Activated CD4-positive, CD25-positive, alpha-beta regulatory T cell (primary cell): ENCODE results near the gene CRBN.
A peak's percentile ranks its signal among the peaks of the same experiment; 100 is the strongest.

Source experiments
- DNase-seq, 4 experiments: peaks; one replicate each; lab custom pipeline; 2025; lab: John Stamatoyannopoulos, UW

The CRBN gene

GRCh38 chr3:3179407-3180094 is at the start of gene CRBN:
Gene CRBN, minus strand, starts transcription at chr3:3179691. Its CDS starts 4 bp downstream, at chr3:3179687.
- peak; percentile 64 to 86 (median 76) for DNase-seq

GRCh38 chr3:3227640-3228039 is 48.1 kb upstream of the CRBN start:
- no peak for DNase-seq

GRCh38 chr3:3221528-3221927 is 42.0 kb upstream of the CRBN start:
- DNase-seq = no peak

- no peak for DNase-seq
These were observed 36.9 kb upstream of the CRBN start for GRCh38 chr3:3216401-3216800.

- no peak for DNase-seq
These were observed 33.4 kb upstream of the CRBN start for GRCh38 chr3:3212781-3213440.

DNA sequence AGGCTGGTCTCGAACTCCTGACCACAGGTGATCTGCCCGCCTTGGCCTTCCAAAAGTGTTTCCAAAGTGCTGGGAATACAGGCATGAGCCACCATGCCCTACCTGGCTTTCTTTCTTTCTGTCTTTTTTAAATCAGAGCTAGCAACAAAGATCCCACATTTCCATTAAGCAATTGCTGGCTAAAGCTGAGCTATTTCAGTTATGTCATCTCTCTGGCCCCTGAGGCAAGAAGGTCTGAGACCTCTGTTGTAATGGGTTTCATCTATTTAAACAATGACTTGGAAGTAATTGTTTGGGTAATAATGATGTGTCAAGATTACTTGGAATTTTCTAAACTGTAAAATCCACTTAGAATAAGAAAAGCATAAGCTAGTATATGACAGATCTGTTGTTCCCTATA is 30.2 kb upstream of the CRBN start:
- DNase-seq = no peak

- no peak for DNase-seq
These were observed 29.6 kb upstream of the CRBN start for GRCh38 chr3:3209057-3209456.

DNA sequence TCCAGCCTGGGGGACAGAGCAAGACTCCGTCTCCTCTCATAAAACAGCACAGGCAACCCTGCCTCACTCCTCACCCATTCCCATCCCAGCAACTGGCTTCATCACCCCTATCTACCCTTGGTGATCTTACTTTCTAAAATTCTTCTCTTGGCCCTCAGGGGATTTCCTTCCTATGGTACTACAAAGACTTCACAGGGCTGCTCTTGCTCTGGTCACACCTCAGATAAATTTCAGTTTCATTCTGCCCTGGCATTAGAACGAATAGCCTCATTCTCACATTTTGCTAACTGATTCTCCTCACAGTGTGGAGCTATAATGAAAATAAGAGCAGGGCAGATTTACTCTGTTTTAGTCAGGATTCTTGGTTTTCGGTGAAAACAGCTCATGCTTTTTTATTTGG is 22.1 kb upstream of the CRBN start:
- no peak for DNase-seq

DNA sequence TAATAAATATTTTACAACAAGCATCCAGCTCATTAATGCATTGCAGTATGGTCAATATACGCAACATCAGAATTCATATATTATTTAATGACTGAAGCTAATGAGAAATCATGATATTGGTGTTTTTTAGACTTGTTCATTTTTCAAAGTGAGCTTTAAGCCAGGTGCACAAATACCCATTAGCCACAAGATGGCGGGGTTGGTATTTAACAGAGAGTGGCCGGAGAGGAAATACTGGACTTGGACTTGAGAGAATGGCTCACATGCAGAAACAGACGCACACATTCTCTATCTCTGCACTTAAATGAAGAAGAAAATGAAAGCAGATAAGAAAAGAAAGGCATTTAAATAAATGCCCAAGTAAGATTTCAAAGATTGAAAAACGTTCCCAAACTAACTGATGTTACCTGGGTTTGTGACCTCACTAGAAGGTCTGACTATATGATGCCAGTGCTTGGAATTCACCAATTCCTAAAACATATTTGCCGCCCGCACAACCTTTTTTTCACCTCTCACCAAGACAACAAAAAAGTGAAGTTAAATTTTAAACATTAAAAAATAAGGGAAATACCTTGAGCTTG is 21.2 kb upstream of the CRBN start:
- DNase-seq = no peak

DNA sequence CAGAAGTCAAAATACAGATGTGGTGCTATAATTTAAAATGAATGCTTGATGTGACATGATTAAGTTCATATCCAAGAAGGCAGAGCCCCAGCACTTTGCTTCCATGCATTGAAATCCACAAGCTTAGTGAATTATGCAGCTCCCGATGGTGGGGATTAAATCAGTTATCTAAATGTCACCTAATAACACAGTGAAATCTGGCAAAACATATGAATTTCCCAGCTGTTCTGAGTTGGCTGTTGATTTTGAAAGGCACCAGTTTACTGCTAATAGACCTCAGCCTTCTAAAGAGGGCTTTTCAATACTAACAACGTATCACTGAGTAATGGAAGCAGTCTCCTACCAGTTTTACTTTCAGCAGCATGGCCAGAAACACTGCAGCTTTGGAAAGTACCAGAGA is 19.8 kb upstream of the CRBN start:
- no peak for DNase-seq

- no peak for DNase-seq
These were observed 16.8 kb upstream of the CRBN start for GRCh38 chr3:3196148-3196861.

- DNase-seq = no peak
These were observed 15.4 kb upstream of the CRBN start for GRCh38 chr3:3194861-3195260.

DNA sequence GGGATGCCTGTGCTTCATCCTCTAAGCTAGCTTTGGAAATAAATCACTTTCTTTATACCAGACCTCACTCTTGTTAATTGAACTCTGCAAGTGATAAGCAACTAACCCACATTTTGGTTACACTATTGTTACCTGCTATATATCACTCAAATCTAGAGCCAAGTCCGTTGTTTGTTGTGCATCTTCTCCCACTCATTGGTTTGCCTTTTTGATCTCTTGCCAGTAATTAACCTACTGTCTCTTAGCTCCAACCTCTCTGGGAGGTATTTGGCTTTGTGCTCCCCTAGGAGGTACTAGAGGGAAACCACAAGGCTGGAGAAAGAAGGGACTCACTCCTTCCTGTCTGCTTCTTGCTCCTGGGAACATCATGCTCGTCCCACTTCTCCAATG is 12.8 kb upstream of the CRBN start:
- DNase-seq = no peak

GRCh38 chr3:3191675-3192285 is 12.3 kb upstream of the CRBN start:
- DNase-seq = no peak

- no peak for DNase-seq
These were observed 10.5 kb upstream of the CRBN start for GRCh38 chr3:3189961-3190360.

DNA sequence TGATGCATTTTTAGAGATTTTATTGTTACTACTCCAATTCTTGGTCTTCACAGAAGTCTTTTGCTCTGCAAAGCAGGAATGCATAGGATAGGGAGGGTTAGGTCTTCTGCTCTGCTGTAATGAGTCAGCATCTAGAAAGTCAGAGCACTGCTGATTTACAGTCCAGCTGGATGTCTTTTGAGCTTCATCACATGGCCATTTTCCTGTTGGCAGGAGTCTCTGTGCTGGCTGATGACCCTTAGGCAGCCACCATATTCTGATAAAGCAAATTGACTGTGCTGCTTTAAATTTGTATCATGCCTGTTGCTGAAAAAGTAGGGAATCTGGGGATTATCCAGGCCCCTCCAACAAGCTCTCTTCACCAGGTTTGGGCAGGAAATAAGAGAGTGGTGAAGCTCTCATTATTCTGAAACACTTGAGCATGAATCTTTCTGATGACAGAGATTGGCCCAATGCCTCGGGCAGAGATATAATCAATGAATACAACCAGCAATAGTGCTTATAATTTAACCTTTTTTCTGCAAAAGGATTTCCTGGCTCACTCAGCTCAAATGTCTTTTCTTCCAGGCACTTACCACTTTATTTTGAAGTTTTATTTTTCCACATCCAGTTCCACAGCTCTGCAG is 9.7 kb upstream of the CRBN start:
- DNase-seq = no peak

DNA sequence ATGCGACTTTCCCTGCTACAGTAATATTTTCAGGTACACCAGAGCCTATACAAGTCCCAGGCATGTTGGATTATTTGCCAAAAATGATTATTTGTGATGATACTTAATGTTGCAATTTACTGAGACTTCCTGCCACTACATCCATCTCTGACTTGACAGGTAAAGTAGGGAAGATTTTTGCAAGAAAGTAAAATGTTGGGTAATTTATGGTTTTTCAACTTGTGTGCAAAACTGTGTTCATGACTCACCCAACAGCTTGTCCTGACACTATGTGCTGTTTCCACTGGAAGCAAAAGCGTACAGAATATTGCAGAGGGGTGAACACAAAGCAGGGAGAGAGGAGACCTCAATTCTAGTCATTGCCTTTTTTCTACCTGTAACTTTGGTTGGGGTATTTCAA is 5.4 kb upstream of the CRBN start:
- DNase-seq = no peak

DNA sequence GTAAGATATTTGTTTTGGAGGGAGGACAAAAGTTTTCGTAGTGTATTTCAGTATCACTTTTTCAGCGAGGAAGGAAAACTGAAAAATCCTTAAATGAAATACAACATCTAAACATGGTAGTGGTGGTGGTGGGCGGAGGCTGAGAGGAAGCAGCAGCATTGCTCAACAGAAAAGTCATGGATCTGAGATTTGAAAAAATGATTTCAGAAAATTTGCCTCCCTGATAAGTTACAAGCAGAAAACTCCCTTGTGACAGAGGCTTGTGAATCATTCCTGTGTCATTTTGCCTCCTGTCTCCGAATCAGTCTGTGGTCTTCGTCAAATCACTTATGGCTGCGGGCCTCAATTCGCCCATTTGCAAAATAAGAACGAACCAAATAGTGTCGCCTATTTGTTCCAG is 965 bp upstream of the CRBN start:
- DNase-seq = no peak

GRCh38 chr3:3178498-3179328 is 778 bp downstream of the CRBN start:
- no peak for DNase-seq

GRCh38 chr3:3177861-3178497 is 1.5 kb downstream of the CRBN start:
- no peak for DNase-seq

DNA sequence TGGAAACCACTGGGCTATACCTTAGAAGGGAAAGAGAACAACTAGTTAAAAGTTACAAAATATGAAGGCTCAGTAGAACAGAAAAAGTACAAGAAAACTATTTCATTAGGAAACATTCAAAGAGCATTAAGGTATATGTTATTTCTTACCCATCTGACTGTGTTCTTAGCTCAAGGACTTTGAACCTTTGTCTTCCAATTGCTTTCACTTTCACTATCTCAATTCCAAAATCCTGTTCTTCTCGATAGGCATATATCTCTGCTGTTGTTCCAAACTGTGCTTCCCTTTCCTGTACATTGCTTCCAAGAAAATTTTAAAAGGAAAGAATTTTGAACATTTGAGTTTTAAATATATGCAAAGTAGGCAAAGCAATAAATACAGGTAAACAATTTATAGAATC is 6.9 kb downstream of the CRBN start:
- no peak for DNase-seq
